ENCODE measurements around the gene CCDC187. TPM values are rescaled to one million over a fixed set of nuclear protein-coding genes. Genes with fewer than 3 reads are reported as not detected.
A peak's percentile ranks its signal among the peaks of the same experiment; 100 is the strongest.

Gene CCDC187
- total RNA-seq, 2 experiments from 2014 or later: not detected

GRCh38 chr9:136291306-136292025 lies 12.4 kb downstream of the CCDC187 start:
- Mint-ChIP-seq H3K4me3 (no peak overlapping the region), H3K4me1 (no peaks in the 10 kb centered on the region), H3K9me3 (no peaks in the 10 kb centered on the region), H3K27me3 (no peaks in the 10 kb centered on the region), H3K27ac (no peak overlapping the region), H3K36me3 (ENCODE audit: low read depth) (no peaks in the 10 kb centered on the region)
- ChIA-PET POLR2A (no interaction called here), CTCF (no interaction called here)
- DNase-seq: no peak

- ChIA-PET CTCF (no interaction called here), POLR2A (no interaction called here)
- no peaks in the 10 kb centered on the region for H3K9me3 Mint-ChIP-seq
- DNase-seq: no peak
- no peak overlapping the region for H3K4me3 Mint-ChIP-seq
- H3K27ac Mint-ChIP-seq: no peak overlapping the region
- H3K36me3 Mint-ChIP-seq (ENCODE audit: low read depth): no peaks in the 10 kb centered on the region
- H3K27me3 Mint-ChIP-seq: no peaks in the 10 kb centered on the region
- no peaks in the 10 kb centered on the region for H3K4me1 Mint-ChIP-seq
Measured at GRCh38 chr9:136290508-136291000, 13.3 kb downstream of the CCDC187 start.

- ChIA-PET CTCF (no interaction called here), POLR2A (no interaction called here)
- Mint-ChIP-seq H3K36me3 (ENCODE audit: low read depth) (no peaks in the 10 kb centered on the region), H3K9me3 (no peaks in the 10 kb centered on the region), H3K4me3 (no peak overlapping the region), H3K27ac (no peak overlapping the region), H3K27me3 (no peaks in the 10 kb centered on the region), H3K4me1 (no peaks in the 10 kb centered on the region)
- DNase-seq: no peak
Measured at GRCh38 chr9:136289651-136290507, 14.0 kb downstream of the CCDC187 start.

- peaks cover 1% of the 10 kb centered on the region for H3K27me3 Mint-ChIP-seq
- no peak overlapping the region for H3K4me3 Mint-ChIP-seq
- no peaks in the 10 kb centered on the region for H3K9me3 Mint-ChIP-seq
- CTCF ChIA-PET: no interaction called here
- H3K36me3 Mint-ChIP-seq (ENCODE audit: low read depth): no peaks in the 10 kb centered on the region
- H3K4me1 Mint-ChIP-seq: peaks cover 4% of the 10 kb centered on the region
- H3K27ac Mint-ChIP-seq: no peak overlapping the region
- no peak for DNase-seq
- POLR2A ChIA-PET: no interaction called here
Measured at GRCh38 chr9:136287960-136288753, 15.7 kb downstream of the CCDC187 start.

GRCh38 chr9:136286987-136287379 lies 16.9 kb downstream of the CCDC187 start:
- ChIA-PET POLR2A (no interaction called here), CTCF (interaction anchor here (1.2 kb wide), 1 partner anchor 117 kb away, joined by 3 read pairs; no protein-coding TSS in a partner anchor)
- H3K4me1 Mint-ChIP-seq: peaks cover 6% of the 10 kb centered on the region
- no peak overlapping the region for H3K4me3 Mint-ChIP-seq
- no peaks in the 10 kb centered on the region for H3K9me3 Mint-ChIP-seq
- no peaks in the 10 kb centered on the region for H3K36me3 Mint-ChIP-seq (ENCODE audit: low read depth)
- peaks cover 1% of the 10 kb centered on the region for H3K27me3 Mint-ChIP-seq
- no peak for DNase-seq
- no peak overlapping the region for H3K27ac Mint-ChIP-seq

- no peak for DNase-seq
- Mint-ChIP-seq H3K27me3 (peaks cover 1% of the 10 kb centered on the region), H3K4me3 (no peak overlapping the region), H3K4me1 (peaks cover 6% of the 10 kb centered on the region), H3K27ac (no peak overlapping the region), H3K9me3 (no peaks in the 10 kb centered on the region), H3K36me3 (ENCODE audit: low read depth) (no peaks in the 10 kb centered on the region)
- ChIA-PET CTCF (interaction anchor here (1.2 kb wide), 1 partner anchor 116 kb away, joined by 3 read pairs; no protein-coding TSS in a partner anchor), POLR2A (no interaction called here)
Measured at GRCh38 chr9:136286359-136286986, 17.4 kb downstream of the CCDC187 start.

- no peaks in the 10 kb centered on the region for H3K36me3 Mint-ChIP-seq (ENCODE audit: low read depth)
- no peak overlapping the region for H3K4me3 Mint-ChIP-seq
- peaks cover 1% of the 10 kb centered on the region for H3K27me3 Mint-ChIP-seq
- no peak for DNase-seq
- peaks cover 6% of the 10 kb centered on the region for H3K4me1 Mint-ChIP-seq
- ChIA-PET POLR2A (no interaction called here), CTCF (interaction anchor here (1.2 kb wide), 1 partner anchor 115 kb away, joined by 3 read pairs; no protein-coding TSS in a partner anchor)
- H3K27ac Mint-ChIP-seq: no peak overlapping the region
- H3K9me3 Mint-ChIP-seq: no peaks in the 10 kb centered on the region
Measured at GRCh38 chr9:136285501-136286358, 18.2 kb downstream of the CCDC187 start.

- DNase-seq: no peak
- Mint-ChIP-seq H3K27ac (no peak overlapping the region), H3K4me3 (no peak overlapping the region), H3K36me3 (ENCODE audit: low read depth) (no peaks in the 10 kb centered on the region), H3K9me3 (no peaks in the 10 kb centered on the region), H3K4me1 (peaks cover 6% of the 10 kb centered on the region), H3K27me3 (peaks cover 1% of the 10 kb centered on the region)
- CTCF ChIA-PET: no interaction called here
- POLR2A ChIA-PET: no interaction called here
Measured at GRCh38 chr9:136284951-136285350, 18.9 kb downstream of the CCDC187 start.

- CTCF ChIA-PET: interaction anchor here (0.6 to 1.1 kb wide), 2 partner anchors 13 to 116 kb away, joined by 3 read pairs; no protein-coding TSS in a partner anchor
- H3K4me1 Mint-ChIP-seq: peaks cover 6% of the 10 kb centered on the region
- no peaks in the 10 kb centered on the region for H3K9me3 Mint-ChIP-seq
Measured at GRCh38 chr9:136284311-136284710, 19.6 kb downstream of the CCDC187 start.

GRCh38 chr9:136283291-136284235 lies 20.3 kb downstream of the CCDC187 start:
- ChIA-PET CTCF (interaction anchor here (0.6 to 1.1 kb wide), 3 partner anchors 13 to 1149 kb away, joined by 3 to 5 read pairs (median 3); no protein-coding TSS in a partner anchor), POLR2A (interaction anchor here (1.1 kb wide), 1 partner anchor 17 kb away, joined by 3 read pairs; no protein-coding TSS in a partner anchor)
- no peaks in the 10 kb centered on the region for H3K9me3 Mint-ChIP-seq
- H3K27me3 Mint-ChIP-seq: peaks cover 1% of the 10 kb centered on the region
- H3K36me3 Mint-ChIP-seq (ENCODE audit: low read depth): no peaks in the 10 kb centered on the region
- peaks cover 6% of the 10 kb centered on the region for H3K4me1 Mint-ChIP-seq
- no peak overlapping the region for H3K4me3 Mint-ChIP-seq
- peak; percentile 74 for DNase-seq
- H3K27ac Mint-ChIP-seq: no peak overlapping the region

More at GRCh38 chr9:136284311-136284710, 19.6 kb downstream of the CCDC187 start:
- Mint-ChIP-seq H3K27ac (no peak overlapping the region), H3K4me3 (no peak overlapping the region), H3K27me3 (peaks cover 1% of the 10 kb centered on the region), H3K36me3 (ENCODE audit: low read depth) (no peaks in the 10 kb centered on the region)
- POLR2A ChIA-PET: no interaction called here
- DNase-seq: no peak

- no peak for DNase-seq
- no peaks in the 10 kb centered on the region for H3K9me3 Mint-ChIP-seq
- ChIA-PET CTCF (interaction anchor here (1.6 kb wide), 1 partner anchor 15 kb away, joined by 5 read pairs; no protein-coding TSS in a partner anchor), POLR2A (no interaction called here)
- no peak overlapping the region for H3K27ac Mint-ChIP-seq
- peaks cover 1% of the 10 kb centered on the region for H3K27me3 Mint-ChIP-seq
- no peaks in the 10 kb centered on the region for H3K36me3 Mint-ChIP-seq (ENCODE audit: low read depth)
- no peak overlapping the region for H3K4me3 Mint-ChIP-seq
- H3K4me1 Mint-ChIP-seq: peaks cover 6% of the 10 kb centered on the region
Measured at GRCh38 chr9:136282272-136282861, 21.5 kb downstream of the CCDC187 start.
